Nephron (organoid): Measurements from ENCODE around the gene GLYATL2.

ENCODE experiments used
- H3K27ac Mint-ChIP-seq, 3 experiments: 2 replicates each; pipeline ENCODE4 v1.8.0; 2020; ENCODE audit warnings: mixed read lengths in 3 of 3, mild to moderate bottlenecking in 2 of 3, moderate library complexity in 1 of 3
- H3K27me3 Mint-ChIP-seq: 2 replicates; pipeline ENCODE4 v1.8.0; 2021; ENCODE audit warnings: low read depth, mild to moderate bottlenecking, moderate library complexity, mixed read lengths
- H3K36me3 Mint-ChIP-seq: 2 replicates; pipeline ENCODE4 v1.8.0; 2020; ENCODE audit warnings: low read depth, mixed read lengths
- H3K4me1 Mint-ChIP-seq: 2 replicates; pipeline ENCODE4 v1.8.0; 2020; ENCODE audit warnings: mixed read lengths
- H3K4me3 Mint-ChIP-seq, 3 experiments: 2 replicates each; pipeline ENCODE4 v1.8.0; 2020; ENCODE audit warnings: mild to moderate bottlenecking in 3 of 3, mixed read lengths in 3 of 3, moderate library complexity in 2 of 3
- H3K9me3 Mint-ChIP-seq: 2 replicates; pipeline ENCODE4 v1.8.0; 2020; ENCODE audit warnings: mixed read lengths
- TF ChIP-seq, protein P1 (sequence below), 3 experiments: fragments of 200-600 bp; sonication (generic); IDR thresholded peaks; one replicate each; pipeline ENCODE4 v1.5.0; 2021; ENCODE audit warnings: antibody characterized with exemption in 3 of 3; ENCODE audit not compliant: unreplicated experiment in 3 of 3

GLYATL2 gene

GRCh38 chr11:58796333-58796732, 48.2 kb downstream of the GLYATL2 start:
- no peaks in the 10 kb centered on the region for H3K36me3 Mint-ChIP-seq
- peaks cover 6% of the 10 kb centered on the region for H3K9me3 Mint-ChIP-seq
- TF ChIP-seq, protein P1, sequence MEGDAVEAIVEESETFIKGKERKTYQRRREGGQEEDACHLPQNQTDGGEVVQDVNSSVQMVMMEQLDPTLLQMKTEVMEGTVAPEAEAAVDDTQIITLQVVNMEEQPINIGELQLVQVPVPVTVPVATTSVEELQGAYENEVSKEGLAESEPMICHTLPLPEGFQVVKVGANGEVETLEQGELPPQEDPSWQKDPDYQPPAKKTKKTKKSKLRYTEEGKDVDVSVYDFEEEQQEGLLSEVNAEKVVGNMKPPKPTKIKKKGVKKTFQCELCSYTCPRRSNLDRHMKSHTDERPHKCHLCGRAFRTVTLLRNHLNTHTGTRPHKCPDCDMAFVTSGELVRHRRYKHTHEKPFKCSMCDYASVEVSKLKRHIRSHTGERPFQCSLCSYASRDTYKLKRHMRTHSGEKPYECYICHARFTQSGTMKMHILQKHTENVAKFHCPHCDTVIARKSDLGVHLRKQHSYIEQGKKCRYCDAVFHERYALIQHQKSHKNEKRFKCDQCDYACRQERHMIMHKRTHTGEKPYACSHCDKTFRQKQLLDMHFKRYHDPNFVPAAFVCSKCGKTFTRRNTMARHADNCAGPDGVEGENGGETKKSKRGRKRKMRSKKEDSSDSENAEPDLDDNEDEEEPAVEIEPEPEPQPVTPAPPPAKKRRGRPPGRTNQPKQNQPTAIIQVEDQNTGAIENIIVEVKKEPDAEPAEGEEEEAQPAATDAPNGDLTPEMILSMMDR (IDR thresholded peaks at IDR 0.05; ENCODE audit: unreplicated experiment in 3 of 3), result no peak
- H3K4me1 Mint-ChIP-seq, result peaks cover 5% of the 10 kb centered on the region
- H3K27me3 Mint-ChIP-seq, result peaks cover 7% of the 10 kb centered on the region
- H3K27ac Mint-ChIP-seq, result no peak overlapping the region
- H3K4me3 Mint-ChIP-seq, result no peak overlapping the region

DNA sequence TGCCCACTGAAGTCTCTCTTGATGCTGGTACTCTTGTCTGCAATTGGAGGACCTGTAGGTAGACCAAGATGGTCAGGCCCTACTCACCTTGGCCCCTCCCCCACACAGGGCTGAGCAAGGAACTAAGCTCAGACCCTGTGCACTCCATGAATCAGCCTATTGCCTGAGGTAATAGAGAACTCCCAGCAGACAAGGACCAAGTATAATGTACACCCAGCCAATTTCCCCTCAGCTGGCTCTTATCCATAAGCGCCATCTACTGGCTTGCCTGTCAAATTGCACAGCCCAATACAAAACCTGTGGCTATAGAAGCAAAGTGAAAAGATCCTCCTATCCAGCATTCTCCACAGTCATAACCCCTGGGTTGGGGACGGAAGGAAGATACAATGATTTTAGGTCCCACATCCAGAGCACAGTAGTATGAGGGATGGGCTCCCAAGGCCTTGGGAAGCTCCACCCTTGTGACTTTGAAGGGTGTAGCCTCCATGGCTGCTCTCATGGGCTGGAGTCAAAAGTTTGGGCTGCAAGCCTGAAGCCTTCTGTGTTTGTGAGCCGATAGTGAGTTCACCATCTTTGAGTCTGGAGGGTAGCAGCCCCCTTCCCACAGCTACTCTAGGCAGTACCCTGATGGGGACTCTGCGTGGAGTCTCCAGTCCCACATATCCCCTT, 56.0 kb downstream of the GLYATL2 start:
- Mint-ChIP-seq H3K4me1 (no peaks in the 10 kb centered on the region), H3K9me3 (peaks cover 13% of the 10 kb centered on the region), H3K36me3 (no peaks in the 10 kb centered on the region), H3K4me3 (no peak overlapping the region), H3K27me3 (no peaks in the 10 kb centered on the region), H3K27ac (peak overlapping the region in 2 of 3 experiments; percentile 13 to 70)
- TF ChIP-seq, protein P1 (IDR thresholded peaks at IDR 0.05; ENCODE audit: unreplicated experiment in 3 of 3), result peak; percentile 78 to 82 (median 78)

DNA sequence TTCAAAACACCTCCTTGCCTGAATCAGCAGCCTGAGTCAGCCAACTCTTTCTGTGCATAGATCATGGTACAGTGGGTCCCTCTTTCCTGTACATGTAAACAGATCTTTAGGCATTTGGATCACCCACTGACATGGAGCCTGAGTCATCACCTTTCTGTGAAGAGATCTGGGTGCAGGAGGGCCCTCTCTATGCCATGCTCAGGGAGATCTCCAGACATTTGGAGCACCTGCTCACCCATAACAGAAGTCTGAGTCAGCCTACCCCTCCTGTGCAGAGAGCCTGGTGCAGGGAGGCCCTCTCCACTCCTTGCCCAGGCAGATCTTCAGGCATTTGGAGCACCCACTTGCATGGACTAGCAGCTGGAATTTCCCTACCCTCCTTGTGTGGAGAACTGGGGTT, 56.6 kb downstream of the GLYATL2 start:
- Mint-ChIP-seq H3K27me3 (no peaks in the 10 kb centered on the region), H3K27ac (peak overlapping the region in 1 of 3 experiments; percentile 13), H3K9me3 (peaks cover 13% of the 10 kb centered on the region), H3K4me1 (no peaks in the 10 kb centered on the region), H3K4me3 (no peak overlapping the region), H3K36me3 (no peaks in the 10 kb centered on the region)
- TF ChIP-seq, protein P1 (IDR thresholded peaks at IDR 0.05; ENCODE audit: unreplicated experiment in 3 of 3), result no peak

GRCh38 chr11:58786693-58787092, 57.8 kb downstream of the GLYATL2 start:
- H3K9me3 Mint-ChIP-seq, result peaks cover 13% of the 10 kb centered on the region
- H3K27me3 Mint-ChIP-seq, result no peaks in the 10 kb centered on the region
- H3K4me3 Mint-ChIP-seq, result no peak overlapping the region
- H3K4me1 Mint-ChIP-seq, result no peaks in the 10 kb centered on the region
- H3K36me3 Mint-ChIP-seq, result no peaks in the 10 kb centered on the region
- TF ChIP-seq, protein P1 (IDR thresholded peaks at IDR 0.05; ENCODE audit: unreplicated experiment in 3 of 3), result no peak
- H3K27ac Mint-ChIP-seq, result no peak overlapping the region

DNA sequence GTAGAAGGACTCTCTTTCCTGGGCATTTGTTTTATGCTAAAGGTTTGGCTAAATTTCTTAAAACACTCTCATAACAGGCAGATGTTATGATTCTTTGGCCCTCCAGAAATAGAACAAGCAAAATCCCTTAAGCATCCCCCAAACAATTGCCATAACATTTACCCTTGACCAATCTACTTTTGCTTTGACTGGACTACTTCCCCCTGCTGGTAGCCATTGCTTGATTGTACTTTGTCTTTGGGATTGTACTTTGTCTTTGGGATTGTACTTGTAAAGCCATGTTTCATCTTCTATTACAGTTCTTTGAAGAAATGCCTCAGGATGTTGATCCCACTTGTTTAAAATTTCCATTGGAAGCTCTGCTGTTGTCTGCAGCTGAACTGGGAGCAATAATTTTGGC, 59.5 kb downstream of the GLYATL2 start:
- no peaks in the 10 kb centered on the region for H3K36me3 Mint-ChIP-seq
- H3K27ac Mint-ChIP-seq, result no peak overlapping the region
- H3K27me3 Mint-ChIP-seq, result no peaks in the 10 kb centered on the region
- H3K4me3 Mint-ChIP-seq, result no peak overlapping the region
- H3K4me1 Mint-ChIP-seq, result no peaks in the 10 kb centered on the region
- TF ChIP-seq, protein P1 (IDR thresholded peaks at IDR 0.05; ENCODE audit: unreplicated experiment in 3 of 3), result no peak
- H3K9me3 Mint-ChIP-seq, result peaks cover 9% of the 10 kb centered on the region
